Large intestine (tissue), 3 donors: Measurements from ENCODE around the gene PIAS4. TPM values are rescaled to one million over a fixed set of nuclear protein-coding genes. Genes with fewer than 3 reads are reported as not detected.

Experiments
- DNase-seq, 2 donors: peaks; one replicate each; pipeline versions ENCODE4 v3.0.0 to v3.0.0-alpha.2; 2013
- H3K27ac ChIP-seq: one replicate; pipeline ENCODE4 v1.5.1; 2013; ENCODE audit warnings: low read length
- H3K27me3 ChIP-seq: 2 replicates; pipeline ENCODE4 v1.6.1; 2013; ENCODE audit warnings: low read length; ENCODE audit not compliant: control insufficient read depth, insufficient read depth
- H3K36me3 ChIP-seq: 2 replicates; pipeline ENCODE4 v1.6.1; 2013; ENCODE audit warnings: low read length; ENCODE audit not compliant: control insufficient read depth, insufficient read depth
- H3K4me1 ChIP-seq: one replicate; pipeline ENCODE4 v1.6.1; 2013; ENCODE audit warnings: low read length; ENCODE audit not compliant: control insufficient read depth, insufficient read depth
- H3K4me3 ChIP-seq: one replicate; pipeline ENCODE4 v1.5.1; 2013; ENCODE audit warnings: low read length
- H3K9me3 ChIP-seq: one replicate; pipeline ENCODE4 v1.6.1; 2013; ENCODE audit warnings: mild to moderate bottlenecking, low read depth, low read length, moderate library complexity; ENCODE audit not compliant: control insufficient read depth
- WGBS: methylation state at CpG from one replicate; pipeline ENCODE4 v1.1.5; 2013; ENCODE audit warnings: low lambda C conversion rate; ENCODE audit not compliant: insufficient coverage; 5-methylcytosine and 5-hydroxymethylcytosine counted together
- polyA plus RNA-seq: library from polyadenylated mRNA; unstranded; fragments of 120-200 nt; gene quantifications from one replicate; pipeline ENCODE4 v1.2.1, GENCODE V29; 2013

The PIAS4 gene
- polyA plus RNA-seq, 1 donor = 26.8 TPM

DNA sequence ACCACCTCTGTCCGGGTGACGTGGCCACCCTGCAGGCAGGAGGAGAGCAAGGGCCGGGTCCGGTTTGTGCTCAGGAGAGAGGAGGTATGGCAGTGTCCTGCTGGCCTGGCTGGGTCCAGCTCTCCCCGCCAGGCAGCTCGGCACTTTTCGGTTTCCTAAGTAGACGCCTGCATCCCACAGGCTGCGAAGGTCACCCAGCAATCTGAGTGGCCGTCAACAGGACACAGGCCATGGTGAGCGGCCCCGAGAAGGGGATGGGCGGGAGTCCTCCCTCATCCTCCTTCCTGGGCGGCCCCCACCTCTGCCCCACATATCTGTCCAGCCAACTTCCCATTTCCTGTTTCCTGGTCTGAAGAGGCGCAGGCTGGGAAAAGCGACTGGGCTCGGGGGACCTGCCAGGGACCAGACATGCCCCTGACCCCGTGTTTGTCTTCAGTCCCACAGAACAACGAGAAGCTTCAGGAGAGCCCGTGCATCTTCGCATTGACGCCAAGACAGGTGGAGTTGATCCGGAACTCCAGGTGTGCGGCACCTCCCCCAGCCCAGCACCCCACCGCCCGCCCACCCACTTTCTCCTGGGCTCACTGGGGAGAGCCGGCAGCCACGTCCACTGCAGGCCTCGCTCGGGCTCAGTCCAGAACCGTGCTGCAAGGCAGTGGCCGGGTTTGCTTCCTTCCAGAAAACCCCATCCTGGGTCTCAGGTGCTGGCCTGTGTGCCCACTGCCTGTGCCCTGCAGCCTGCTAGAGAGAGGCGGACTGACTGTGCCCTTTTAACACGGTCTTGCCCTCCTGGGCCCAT is 16.3 kb downstream of the PIAS4 start:
- DNase-seq = no peak
- Histone ChIP-seq H3K36me3 (peaks cover 53% of the 10 kb centered on the region), H3K27ac (no peak overlapping the region), H3K4me3 (no peak overlapping the region), H3K27me3 (no peaks in the 10 kb centered on the region), H3K4me1 (no peaks in the 10 kb centered on the region), H3K9me3 (peaks cover 4% of the 10 kb centered on the region)
- WGBS = no CpG with 5 or more reads among the region's 34 CpGs

DNA sequence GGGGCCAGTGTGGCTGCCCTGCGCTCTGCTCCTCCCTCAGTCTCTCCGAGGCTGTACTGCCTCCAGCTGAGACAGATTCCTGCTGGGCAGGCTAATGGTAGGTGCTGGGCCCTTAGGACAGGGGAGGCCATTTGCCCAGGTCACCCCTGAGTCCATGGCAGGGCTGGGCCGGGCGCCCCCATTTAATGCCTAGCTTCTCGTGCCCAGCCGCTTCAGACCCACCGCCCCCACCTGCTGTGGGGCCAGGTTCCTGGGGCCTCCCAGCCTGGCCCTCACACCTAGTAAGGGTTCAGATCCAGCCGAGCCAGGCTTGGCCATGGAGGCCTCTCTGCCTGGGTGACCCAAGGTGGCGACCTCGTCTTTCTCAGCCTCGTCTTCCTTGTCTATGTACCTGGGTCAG is 17.8 kb downstream of the PIAS4 start:
- H3K9me3 ChIP-seq = peaks cover 4% of the 10 kb centered on the region
- H3K27ac ChIP-seq = no peak overlapping the region
- H3K36me3 ChIP-seq = peaks cover 51% of the 10 kb centered on the region
- no peak overlapping the region for H3K4me3 ChIP-seq
- DNase-seq = no peak
- WGBS = no CpG with 5 or more reads among the region's 11 CpGs
- no peaks in the 10 kb centered on the region for H3K27me3 ChIP-seq
- H3K4me1 ChIP-seq = no peaks in the 10 kb centered on the region

DNA sequence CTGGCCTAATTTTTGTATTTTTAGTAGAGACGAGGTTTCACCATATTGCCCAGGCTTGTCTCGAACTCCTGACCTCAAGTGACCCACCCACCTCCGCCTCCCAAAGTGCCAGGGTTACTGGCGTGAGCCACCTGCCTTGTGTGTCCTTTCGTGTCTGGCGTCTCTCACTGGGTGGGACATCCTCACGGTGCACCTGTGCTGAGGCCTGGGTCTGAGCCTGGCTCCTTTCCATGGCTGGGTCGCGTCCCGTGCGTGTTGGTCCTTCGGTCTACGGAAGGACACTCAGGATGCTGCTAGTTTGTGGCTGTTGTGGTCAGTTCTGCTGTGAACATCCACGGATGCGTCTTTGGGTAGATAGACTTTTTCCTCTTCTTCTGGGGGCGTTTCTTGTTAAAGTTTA is 19.6 kb downstream of the PIAS4 start:
- Histone ChIP-seq H3K27me3 (no peaks in the 10 kb centered on the region), H3K27ac (no peak overlapping the region), H3K9me3 (peaks cover 4% of the 10 kb centered on the region), H3K36me3 (peaks cover 62% of the 10 kb centered on the region), H3K4me1 (no peaks in the 10 kb centered on the region), H3K4me3 (no peak overlapping the region)
- DNase-seq = no peak
- WGBS = 83% methylated on average over 1 of the region's 16 CpGs

DNA sequence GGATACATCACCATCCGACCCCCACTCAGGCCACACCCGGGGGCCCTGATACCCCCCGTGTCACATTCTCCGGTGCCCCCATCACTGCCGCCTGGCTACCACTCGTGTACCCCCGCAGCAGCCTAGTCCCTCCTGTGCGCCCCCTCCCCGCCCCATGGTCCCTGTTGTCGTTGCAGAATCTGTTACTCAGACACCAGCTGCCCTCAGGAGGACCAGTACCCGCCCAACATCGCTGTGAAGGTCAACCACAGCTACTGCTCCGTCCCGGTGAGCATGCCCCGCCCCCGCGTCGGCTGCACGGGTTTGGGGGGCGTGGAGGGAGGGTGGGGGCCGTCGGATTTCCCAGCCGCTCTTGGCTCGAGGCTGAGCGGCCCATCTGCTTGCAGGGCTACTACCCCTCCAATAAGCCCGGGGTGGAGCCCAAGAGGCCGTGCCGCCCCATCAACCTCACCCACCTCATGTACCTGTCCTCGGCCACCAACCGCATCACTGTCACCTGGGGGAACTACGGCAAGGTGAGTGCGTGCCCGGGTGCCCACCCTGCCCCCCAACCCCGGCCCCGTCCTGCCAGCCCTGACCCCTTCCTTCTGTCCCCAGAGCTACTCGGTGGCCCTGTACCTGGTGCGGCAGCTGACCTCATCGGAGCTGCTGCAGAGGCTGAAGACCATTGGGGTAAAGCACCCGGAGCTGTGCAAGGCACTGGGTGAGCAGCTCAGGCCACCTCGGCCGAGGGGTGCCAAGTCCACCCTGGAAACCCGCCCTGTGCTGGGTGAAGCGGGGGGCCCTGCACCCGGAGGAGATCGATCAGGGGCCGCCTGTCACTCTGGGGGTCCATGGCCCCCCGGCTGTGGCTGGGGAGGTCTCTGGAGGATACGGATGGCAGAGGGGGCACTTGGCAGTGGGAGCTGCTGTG is 21.1 kb downstream of the PIAS4 start:
- Histone ChIP-seq H3K27ac (no peak overlapping the region), H3K4me1 (no peaks in the 10 kb centered on the region), H3K36me3 (peaks cover 70% of the 10 kb centered on the region), H3K9me3 (peaks cover 4% of the 10 kb centered on the region), H3K4me3 (no peak overlapping the region), H3K27me3 (no peaks in the 10 kb centered on the region)
- WGBS = no CpG with 5 or more reads among the region's 48 CpGs
- DNase-seq = no peak

DNA sequence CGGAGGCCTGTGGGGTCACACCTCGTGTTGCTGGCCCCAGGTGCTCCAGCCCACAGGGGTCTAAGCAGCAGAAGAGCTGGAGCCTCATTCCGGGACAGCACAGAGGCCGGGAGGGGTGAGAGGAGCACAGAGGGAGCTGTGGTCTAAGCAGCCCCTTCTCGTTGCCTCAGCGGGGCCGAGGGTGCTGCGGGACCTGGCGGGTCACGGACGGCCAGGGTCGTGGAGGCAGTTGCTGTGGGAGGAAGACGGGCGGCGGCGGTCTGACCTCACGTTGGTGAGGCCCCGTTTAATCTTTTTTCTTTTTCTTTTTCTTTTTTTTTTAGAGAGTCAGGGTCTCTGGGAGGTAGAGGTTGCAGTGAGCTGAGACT is 21.7 kb downstream of the PIAS4 start:
- WGBS = 80% methylated on average over 1 of the region's 18 CpGs
- Histone ChIP-seq H3K36me3 (peaks cover 69% of the 10 kb centered on the region), H3K27me3 (no peaks in the 10 kb centered on the region)

DNA sequence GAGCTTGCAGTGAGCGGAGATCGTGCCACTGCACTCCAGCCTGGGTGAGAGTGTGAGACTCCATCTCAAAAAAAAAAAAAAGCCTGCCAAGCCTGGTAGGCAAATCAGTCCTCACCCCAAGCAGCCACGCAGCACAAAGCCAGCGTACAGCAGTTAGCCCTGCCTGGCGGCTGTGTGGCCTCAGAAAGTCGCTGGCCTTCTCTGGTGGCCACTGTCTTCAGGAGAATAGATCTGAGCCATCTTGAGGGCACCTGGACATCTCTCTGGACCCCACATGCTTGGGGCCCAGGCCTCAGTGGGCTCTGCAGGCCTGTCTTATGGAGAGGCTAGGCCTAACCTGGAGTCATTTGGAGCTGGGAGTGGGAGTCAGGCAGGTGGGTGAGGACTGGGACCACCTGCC is 23.0 kb downstream of the PIAS4 start:
- DNase-seq = no peak
- H3K4me1 ChIP-seq = no peaks in the 10 kb centered on the region
- H3K9me3 ChIP-seq = peaks cover 1% of the 10 kb centered on the region
- peaks cover 71% of the 10 kb centered on the region for H3K36me3 ChIP-seq
- WGBS = no CpG with 5 or more reads among the region's 6 CpGs
- no peak overlapping the region for H3K27ac ChIP-seq
- H3K4me3 ChIP-seq = no peak overlapping the region
- no peaks in the 10 kb centered on the region for H3K27me3 ChIP-seq

More for the DNA sequence above, 21.7 kb downstream of the PIAS4 start:
- no peak for DNase-seq
- Histone ChIP-seq H3K9me3 (peaks cover 4% of the 10 kb centered on the region), H3K4me1 (no peaks in the 10 kb centered on the region), H3K27ac (no peak overlapping the region), H3K4me3 (no peak overlapping the region)

DNA sequence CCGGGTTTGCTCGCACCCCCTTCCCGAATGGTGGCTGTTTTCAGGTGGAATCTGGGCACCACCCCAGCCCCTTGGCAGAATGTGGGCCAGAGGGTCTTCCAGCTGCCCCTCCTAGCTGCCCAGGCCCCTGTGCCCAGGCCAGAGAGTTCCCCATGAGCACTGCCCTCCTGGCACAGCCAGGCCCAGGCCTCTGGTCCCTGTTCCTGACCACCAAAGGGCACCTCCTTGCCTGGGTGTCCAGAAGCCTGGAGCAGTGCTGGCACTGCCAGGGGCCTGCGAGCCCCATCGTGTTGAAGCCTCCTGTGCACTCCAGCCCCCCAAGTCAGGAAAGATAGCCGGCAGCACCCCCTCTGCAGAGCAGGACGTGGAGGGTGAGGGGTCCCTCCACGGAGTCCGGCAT is 23.4 kb downstream of the PIAS4 start:
- no peak overlapping the region for H3K4me3 ChIP-seq
- no peak for DNase-seq
- no peak overlapping the region for H3K27ac ChIP-seq
- H3K27me3 ChIP-seq = no peaks in the 10 kb centered on the region
- WGBS = no CpG with 5 or more reads among the region's 9 CpGs
- H3K36me3 ChIP-seq = peaks cover 75% of the 10 kb centered on the region
- no peaks in the 10 kb centered on the region for H3K4me1 ChIP-seq
- H3K9me3 ChIP-seq = peaks cover 5% of the 10 kb centered on the region

DNA sequence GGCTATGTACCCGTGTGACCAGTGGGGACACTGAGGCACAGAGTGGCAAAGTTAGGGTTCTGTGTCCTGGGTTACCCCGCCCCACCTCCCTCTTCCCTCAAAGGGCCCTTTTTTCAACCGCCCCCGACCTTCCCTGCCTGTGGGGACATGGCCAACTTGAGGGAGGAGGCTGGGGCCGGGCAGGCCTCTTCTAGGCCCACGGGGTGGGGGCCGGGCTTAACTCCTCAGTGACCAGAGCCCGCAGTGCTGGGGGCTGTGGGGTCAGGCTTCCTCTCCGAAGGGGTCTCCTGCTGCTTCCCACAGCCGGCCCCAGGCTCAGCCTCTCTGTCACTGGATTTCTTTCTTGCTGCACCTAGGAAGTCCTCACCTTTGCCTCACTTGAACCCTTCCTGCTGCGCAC is 23.9 kb downstream of the PIAS4 start:
- no peak overlapping the region for H3K27ac ChIP-seq
- peaks cover 6% of the 10 kb centered on the region for H3K9me3 ChIP-seq
- no CpG with 5 or more reads among the region's 11 CpGs for WGBS
- H3K36me3 ChIP-seq = peaks cover 79% of the 10 kb centered on the region
- no peaks in the 10 kb centered on the region for H3K4me1 ChIP-seq
- H3K27me3 ChIP-seq = no peaks in the 10 kb centered on the region
- H3K4me3 ChIP-seq = no peak overlapping the region
- no peak for DNase-seq

DNA sequence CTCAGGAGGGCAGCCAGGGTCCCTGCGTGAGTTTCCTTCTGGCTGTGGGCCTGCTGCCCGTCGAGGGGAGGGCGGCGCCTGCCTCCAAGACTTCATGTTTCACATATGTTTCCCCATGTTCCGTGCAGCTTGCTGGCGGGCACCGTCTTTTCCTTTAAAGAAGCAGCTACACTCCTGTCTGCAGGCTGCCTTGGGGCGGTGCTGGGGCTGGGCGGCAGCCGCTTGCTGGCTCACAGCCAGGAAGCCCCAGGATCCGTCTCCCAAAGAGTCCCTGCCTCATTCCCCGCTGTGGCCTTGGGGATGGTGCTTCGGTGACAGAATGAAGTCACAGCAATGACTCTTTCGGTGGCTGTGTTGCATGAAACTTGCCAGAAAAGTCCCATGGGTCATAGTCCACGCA is 24.9 kb downstream of the PIAS4 start:
- Histone ChIP-seq H3K36me3 (peaks cover 85% of the 10 kb centered on the region), H3K4me1 (no peaks in the 10 kb centered on the region), H3K27ac (no peak overlapping the region), H3K9me3 (peaks cover 13% of the 10 kb centered on the region), H3K4me3 (no peak overlapping the region), H3K27me3 (no peaks in the 10 kb centered on the region)
- DNase-seq = no peak
- no CpG with 5 or more reads among the region's 16 CpGs for WGBS

DNA sequence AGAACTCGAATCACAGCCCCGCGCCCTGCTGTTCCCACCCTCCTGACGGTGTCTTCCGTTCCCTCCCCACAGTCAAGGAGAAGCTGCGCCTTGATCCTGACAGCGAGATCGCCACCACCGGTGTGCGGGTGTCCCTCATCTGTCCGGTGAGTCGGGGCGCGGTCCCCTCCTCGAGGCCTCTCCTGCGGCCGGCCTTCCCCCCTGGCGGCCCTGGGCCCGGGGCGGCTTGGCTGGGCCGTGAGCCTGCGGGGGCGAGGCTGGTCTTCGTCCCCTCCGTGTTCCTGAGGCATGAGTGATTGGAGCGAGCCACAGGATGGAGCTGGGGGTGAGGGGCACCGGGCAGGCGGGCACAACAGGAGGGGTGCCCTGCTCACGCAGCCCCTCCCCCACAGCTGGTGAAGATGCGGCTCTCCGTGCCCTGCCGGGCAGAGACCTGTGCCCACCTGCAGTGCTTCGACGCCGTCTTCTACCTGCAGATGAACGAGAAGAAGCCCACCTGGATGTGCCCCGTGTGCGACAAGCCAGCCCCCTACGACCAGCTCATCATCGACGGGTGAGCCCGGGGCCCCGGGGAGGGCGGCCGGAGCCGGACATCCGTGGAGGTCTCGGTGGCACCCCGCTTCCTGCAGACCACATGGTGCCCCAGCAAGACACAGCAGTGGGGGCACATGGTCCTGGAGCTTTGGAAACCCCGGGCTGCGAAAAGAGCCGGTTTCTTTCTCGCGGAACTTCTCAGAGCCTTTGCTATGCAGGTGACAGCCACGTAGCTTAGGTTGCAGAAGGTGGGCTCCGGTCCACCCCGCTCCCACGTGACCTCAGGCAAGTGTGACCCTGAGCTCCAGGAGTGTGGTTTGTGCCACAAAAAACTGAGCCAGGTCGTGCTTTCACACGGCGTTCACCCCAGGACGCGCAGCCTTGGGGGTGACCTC is 25.8 kb downstream of the PIAS4 start:
- WGBS = no CpG with 5 or more reads among the region's 63 CpGs
- no peak for DNase-seq
- peaks cover 81% of the 10 kb centered on the region for H3K36me3 ChIP-seq

More for the DNA sequence above, 25.8 kb downstream of the PIAS4 start:
- Histone ChIP-seq H3K9me3 (peaks cover 17% of the 10 kb centered on the region), H3K4me3 (no peak overlapping the region), H3K27me3 (no peaks in the 10 kb centered on the region), H3K27ac (no peak overlapping the region), H3K4me1 (no peaks in the 10 kb centered on the region)
